ENCODE results near the gene MDK. TPM values are rescaled to one million over a fixed set of nuclear protein-coding genes. Genes with fewer than 3 reads are reported as not detected.

The MDK gene
- total and polyA plus RNA-seq, 2 of the 13 experiments (the other 11 are each of a cell fraction or from before 2014, with no cell fraction given) = 312 to 407 TPM

DNA sequence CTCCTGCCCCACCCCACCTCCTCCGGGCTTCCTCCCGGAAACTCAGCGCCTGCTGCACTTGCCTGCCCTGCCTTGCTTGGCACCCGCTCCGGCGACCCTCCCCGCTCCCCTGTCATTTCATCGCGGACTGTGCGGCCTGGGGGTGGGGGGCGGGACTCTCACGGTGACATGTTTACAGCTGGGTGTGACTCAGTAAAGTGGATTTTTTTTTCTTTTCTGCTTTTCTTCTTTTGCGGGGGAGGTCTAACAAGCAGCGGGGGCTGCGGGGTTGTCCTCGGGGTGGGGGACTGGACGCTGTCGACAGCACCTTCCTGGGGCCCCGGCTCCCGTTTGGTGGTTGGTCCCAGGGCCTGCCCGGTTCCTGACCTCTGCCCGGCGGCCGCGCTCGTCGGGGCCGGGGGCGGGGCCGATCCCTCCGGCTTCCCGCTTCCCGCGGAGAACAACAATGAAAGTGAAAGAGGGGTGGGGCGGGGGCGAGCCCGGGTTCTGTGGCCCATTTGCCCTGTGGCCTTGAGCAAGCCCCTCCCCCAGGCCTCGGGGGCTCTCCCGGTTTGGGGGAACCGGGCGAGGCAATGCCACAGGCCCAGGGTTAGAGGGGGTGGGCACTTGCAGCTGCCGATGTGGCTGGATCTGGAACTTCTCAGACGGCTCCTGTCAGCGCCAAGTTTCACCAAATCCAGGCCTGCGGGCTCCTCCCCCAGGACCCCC lies 975 bp upstream of the MDK start (continued):
- no peak for TF ChIP-seq SNAI1 (CRISPR knock-in tag; IDR thresholded peaks at IDR 0.05; ENCODE audit: borderline replicate concordance)
- no peak for TF ChIP-seq ZNF382 (CRISPR knock-in tag; IDR thresholded peaks at IDR 0.05; ENCODE audit: borderline replicate concordance)
- no peak for TF ChIP-seq ZNF354B (CRISPR knock-in tag; IDR thresholded peaks at IDR 0.05)
- TF ChIP-seq ZSCAN25 (CRISPR knock-in tag; IDR thresholded peaks at IDR 0.05) = 0 out of 2 replicates have a peak, but pooled peaks have one; percentile 21
- TF ChIP-seq ZFYVE20 (CRISPR knock-in tag; IDR thresholded peaks at IDR 0.05; ENCODE audit: borderline replicate concordance, low read depth) = no peak
- peak; percentile 71; the same call in 1 of the 2 replicates for TF ChIP-seq ARID2 (CRISPR knock-in tag; IDR thresholded peaks at IDR 0.05; ENCODE audit: borderline replicate concordance)
- no peak for TF ChIP-seq GMEB1 (CRISPR knock-in tag; IDR thresholded peaks at IDR 0.05; ENCODE audit: borderline replicate concordance)
- TF ChIP-seq ZNF678 (CRISPR knock-in tag; IDR thresholded peaks at IDR 0.05) = no peak
- TF ChIP-seq CBX5 (CRISPR knock-in tag; IDR thresholded peaks at IDR 0.05; ENCODE audit: borderline replicate concordance) = no peak
- peak; percentile 20; the same call in 1 of the 2 replicates for TF ChIP-seq TMF1 (CRISPR knock-in tag; IDR thresholded peaks at IDR 0.05; ENCODE audit: low read depth)
- no peak for TF ChIP-seq HINFP (CRISPR knock-in tag; IDR thresholded peaks at IDR 0.05; ENCODE audit: low read depth)
- TF ChIP-seq, protein P1, sequence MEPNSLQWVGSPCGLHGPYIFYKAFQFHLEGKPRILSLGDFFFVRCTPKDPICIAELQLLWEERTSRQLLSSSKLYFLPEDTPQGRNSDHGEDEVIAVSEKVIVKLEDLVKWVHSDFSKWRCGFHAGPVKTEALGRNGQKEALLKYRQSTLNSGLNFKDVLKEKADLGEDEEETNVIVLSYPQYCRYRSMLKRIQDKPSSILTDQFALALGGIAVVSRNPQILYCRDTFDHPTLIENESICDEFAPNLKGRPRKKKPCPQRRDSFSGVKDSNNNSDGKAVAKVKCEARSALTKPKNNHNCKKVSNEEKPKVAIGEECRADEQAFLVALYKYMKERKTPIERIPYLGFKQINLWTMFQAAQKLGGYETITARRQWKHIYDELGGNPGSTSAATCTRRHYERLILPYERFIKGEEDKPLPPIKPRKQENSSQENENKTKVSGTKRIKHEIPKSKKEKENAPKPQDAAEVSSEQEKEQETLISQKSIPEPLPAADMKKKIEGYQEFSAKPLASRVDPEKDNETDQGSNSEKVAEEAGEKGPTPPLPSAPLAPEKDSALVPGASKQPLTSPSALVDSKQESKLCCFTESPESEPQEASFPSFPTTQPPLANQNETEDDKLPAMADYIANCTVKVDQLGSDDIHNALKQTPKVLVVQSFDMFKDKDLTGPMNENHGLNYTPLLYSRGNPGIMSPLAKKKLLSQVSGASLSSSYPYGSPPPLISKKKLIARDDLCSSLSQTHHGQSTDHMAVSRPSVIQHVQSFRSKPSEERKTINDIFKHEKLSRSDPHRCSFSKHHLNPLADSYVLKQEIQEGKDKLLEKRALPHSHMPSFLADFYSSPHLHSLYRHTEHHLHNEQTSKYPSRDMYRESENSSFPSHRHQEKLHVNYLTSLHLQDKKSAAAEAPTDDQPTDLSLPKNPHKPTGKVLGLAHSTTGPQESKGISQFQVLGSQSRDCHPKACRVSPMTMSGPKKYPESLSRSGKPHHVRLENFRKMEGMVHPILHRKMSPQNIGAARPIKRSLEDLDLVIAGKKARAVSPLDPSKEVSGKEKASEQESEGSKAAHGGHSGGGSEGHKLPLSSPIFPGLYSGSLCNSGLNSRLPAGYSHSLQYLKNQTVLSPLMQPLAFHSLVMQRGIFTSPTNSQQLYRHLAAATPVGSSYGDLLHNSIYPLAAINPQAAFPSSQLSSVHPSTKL (CRISPR knock-in tag; IDR thresholded peaks at IDR 0.05) = peak; percentile 11; the same call in 1 of the 2 replicates
- TF ChIP-seq KLF11 (CRISPR knock-in tag; IDR thresholded peaks at IDR 0.05) = no peak
- TF ChIP-seq, protein P2, sequence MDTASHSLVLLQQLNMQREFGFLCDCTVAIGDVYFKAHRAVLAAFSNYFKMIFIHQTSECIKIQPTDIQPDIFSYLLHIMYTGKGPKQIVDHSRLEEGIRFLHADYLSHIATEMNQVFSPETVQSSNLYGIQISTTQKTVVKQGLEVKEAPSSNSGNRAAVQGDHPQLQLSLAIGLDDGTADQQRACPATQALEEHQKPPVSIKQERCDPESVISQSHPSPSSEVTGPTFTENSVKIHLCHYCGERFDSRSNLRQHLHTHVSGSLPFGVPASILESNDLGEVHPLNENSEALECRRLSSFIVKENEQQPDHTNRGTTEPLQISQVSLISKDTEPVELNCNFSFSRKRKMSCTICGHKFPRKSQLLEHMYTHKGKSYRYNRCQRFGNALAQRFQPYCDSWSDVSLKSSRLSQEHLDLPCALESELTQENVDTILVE (CRISPR knock-in tag; IDR thresholded peaks at IDR 0.05) = peak; percentile 94
- TF ChIP-seq SIN3A (IDR thresholded peaks at IDR 0.05; ENCODE audit: borderline replicate concordance, low read depth, low read length) = no peak
- peak; percentile 71; the same call in 1 of the 2 replicates for TF ChIP-seq ZNF350 (CRISPR knock-in tag; IDR thresholded peaks at IDR 0.05; ENCODE audit: borderline replicate concordance, low read depth)
- no peak for TF ChIP-seq CEBPG (CRISPR knock-in tag; IDR thresholded peaks at IDR 0.05)
- TF ChIP-seq ZNF3 (CRISPR knock-in tag; IDR thresholded peaks at IDR 0.05) = no peak
- no peak for TF ChIP-seq HNRNPL (IDR thresholded peaks at IDR 0.05; ENCODE audit: low read depth, low read length)
- no peak for TF ChIP-seq SOX6 (IDR thresholded peaks at IDR 0.05)
- peak; percentile 94 for TF ChIP-seq SOX6 (CRISPR knock-in tag; IDR thresholded peaks at IDR 0.05)
- TF ChIP-seq CREB1 (IDR thresholded peaks at IDR 0.05) = no peak
- TF ChIP-seq CREB1 (CRISPR knock-in tag; IDR thresholded peaks at IDR 0.05) = no peak

All from HepG2 (cell line).